Left forelimb (tissue), 1 donor: Measurements from ENCODE around the gene ZNF2.
"Not testable (repeated sequence)": the region's sequence is repeated elsewhere in the genome, so short reads cannot be mapped to it uniquely, and the experiment has no call there.

Experiments
- DNase-seq: peaks from one replicate; pipeline ENCODE4 v3.0.0-alpha.2; 2018; ENCODE audit warnings: low spot score

The ZNF2 gene

DNA sequence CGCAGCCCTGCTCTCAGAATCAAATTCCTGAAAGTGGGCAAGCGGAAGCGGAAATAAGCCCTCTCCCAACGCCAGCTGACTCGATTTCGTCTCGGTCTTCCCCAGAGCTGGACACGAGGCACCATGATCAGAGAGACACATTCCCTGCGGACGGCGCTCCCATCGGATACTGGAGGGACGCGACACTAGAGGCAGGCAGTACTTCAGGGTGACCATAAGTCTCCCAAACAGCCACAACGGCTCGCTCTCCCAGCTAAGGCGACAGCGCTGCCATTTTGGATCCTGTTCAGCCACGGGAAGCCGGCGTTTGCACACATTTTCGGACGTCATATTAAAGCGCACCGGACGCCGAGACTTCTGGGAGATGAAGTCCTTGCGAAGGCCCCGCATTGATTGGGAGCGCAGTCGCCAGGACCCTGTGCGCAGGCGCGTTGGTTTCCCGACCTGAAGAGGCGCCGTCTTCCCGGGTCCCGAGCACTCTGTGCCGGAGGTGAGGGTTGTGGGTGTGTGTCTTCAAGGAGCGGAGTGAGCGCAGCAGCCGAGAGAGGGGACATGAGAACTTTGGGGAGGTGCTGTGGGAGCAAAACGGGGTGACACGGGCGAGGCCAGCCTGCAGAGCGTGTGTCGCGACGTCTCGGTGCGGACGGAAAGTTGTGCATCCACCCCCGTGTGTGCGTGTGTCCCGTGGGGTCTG, at the start of gene ZNF2:
Gene ZNF2 (plus strand): TSS at position 439 of the 694 bp plus-strand sequence. CDS start 10,418 bp downstream, outside the sequence.
- peak; percentile 98 for DNase-seq

DNA sequence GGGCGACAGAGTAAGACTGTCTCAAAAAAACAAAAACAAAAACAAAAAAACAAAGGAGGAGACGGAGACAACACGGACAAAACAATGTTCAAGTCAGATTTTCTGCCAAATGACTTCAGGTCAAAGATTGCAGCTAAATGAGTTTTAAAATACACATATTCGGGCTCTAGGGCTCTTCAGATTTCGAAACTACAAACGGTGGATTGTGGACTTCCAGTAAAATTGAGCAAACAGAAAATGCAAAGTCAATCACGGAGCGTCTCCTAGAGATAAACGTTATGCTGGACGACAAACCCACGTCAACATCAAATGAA, 44.6 kb upstream of the ZNF2 start:
- DNase-seq = no peak

DNA sequence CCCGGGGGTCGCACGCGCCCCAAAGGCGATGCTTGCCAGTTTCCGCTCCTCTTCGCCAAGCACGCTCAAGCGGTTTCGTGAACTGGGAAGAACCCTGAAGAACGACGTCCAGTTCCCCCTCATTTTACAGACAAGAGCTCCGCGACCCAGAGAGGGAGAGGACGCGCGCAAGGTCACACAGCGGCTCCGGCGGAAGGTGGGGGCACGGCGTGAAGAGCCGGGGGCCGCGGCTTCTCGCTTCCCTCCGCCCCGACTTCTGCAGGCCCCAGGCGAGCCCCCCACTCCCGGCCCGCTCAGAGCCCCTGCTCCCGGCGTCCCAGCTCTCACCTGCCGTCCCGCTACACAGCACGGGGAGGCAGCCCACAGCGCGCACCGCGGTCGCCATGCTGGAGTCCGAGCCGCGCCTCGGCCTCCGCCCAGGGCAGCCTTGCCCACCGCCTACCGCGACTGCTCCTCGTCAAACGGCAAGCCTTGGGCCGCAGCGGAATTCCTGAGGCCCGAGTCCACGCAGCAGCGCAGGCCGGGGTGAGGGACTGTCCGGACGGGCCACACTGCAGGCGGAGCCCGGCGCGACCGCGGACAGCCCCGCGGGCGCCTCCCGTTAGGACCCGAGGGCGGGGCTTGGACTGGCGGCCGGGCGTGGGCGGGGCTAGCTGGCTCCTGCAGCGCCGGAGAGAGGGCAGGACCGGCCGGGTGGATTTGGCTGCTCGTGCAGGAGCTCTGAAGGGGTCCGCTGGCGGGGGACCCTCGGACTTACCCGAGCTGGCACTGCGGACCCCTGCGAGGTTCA, 44.0 kb upstream of the ZNF2 start, which contains the start of gene MRPS5:
Gene MRPS5 (minus strand): TSS at position 402 of the 790 bp plus-strand sequence. CDS start 17 bp downstream, at position 385.
- DNase-seq = peak; percentile 94

DNA sequence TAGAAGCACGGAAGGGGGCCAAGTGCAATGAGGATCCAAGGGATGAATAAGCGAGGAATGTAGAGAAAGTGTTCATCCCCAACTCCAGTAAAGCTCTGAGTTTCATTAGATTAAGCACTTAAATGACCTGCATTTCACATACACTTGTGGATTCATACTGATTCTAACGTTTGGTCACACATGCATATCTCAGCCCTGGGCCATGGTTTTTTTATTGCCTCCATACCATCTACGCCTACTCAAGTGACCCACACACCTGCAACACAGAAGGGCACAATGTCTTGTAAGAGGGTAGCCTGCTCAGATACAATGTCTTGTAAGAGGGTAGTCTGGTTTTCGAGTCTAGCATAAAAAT, 43.4 kb upstream of the ZNF2 start:
- DNase-seq = no peak

DNA sequence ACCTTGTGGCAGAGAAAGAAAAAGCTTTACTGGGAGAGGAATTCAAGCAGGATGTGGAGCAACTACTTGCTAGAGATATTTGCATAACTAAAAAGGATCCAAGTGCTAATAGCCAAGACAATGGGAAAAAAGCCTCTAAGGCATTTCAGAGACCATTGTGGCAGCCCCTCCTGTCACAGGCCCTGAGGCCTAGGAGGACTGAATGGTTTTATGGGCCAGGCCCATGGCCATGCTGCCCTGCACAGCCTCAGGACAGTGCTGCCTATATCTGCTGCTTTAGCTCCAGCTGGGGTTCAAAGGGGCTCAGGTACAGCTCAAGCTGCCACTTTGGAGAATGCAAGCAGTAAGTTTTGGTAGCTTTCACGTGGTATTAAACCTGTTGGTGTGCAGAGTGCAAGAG, 26.9 kb upstream of the ZNF2 start:
- no peak for DNase-seq

DNA sequence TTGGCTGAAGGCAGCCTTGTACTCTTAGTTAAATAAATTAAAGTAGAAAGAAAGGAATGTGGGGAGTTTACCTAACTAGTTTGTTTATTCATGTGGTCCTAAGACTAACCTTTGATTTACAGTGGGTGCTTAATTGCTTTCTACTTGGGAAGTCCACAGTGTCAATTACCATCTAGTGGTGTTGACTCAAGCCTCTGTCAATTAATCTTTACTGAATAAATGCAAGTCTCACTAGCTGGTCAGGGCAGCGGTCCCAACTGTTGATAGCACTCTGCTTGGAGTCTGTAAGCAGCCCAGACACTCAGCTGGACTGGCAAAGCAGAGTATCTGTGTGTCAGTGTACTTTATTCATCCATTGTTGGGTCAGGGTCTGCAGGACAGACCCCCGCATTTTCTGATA, 21.8 kb upstream of the ZNF2 start:
- no peak for DNase-seq

DNA sequence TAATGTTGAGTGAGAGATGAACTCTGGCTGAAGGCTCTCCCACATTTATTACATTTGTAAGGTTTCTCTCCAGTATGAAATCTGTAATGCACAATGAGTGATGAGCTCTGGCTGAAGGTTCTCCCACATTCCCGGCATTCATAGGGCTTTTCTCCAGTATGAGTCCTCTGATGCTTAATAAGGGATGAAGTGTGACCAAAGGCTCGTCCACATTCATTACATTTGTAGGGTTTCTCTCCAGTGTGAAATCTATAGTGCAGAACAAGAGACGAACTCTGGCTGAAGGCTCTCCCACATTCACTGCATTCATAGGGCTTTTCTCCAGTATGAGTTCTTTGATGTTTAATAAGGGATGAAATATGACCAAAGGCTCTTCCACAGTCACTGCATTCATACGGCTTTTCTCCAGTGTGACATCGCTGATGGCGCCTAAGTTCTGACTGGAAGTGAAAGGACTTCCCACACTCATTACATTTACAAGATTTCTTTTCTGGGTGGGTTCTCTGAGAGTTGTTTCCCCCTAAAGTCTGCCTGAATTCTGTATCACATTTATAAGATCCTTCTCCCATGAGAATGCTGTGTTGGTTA, 16.1 kb upstream of the ZNF2 start:
- no peak for DNase-seq

DNA sequence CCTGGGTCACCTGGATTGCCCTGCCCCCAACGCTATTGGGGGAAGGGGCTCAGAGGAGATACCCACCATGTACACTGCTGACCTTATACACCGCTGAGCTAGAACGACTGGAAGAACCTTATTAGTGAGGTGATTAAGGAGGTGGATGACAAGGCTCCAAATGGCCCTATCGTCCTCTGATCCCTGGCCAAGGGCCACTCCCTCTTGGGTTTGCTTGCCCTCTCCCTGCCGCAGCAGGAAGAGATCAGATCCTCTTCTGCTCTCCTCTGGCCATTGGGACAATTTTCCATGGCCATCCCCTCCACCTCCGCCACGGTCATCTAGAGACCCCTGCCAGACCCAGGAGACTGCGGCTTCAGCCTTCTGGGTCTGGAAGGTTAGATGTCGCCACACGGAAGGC, 7.2 kb upstream of the ZNF2 start:
- DNase-seq = no peak

DNA sequence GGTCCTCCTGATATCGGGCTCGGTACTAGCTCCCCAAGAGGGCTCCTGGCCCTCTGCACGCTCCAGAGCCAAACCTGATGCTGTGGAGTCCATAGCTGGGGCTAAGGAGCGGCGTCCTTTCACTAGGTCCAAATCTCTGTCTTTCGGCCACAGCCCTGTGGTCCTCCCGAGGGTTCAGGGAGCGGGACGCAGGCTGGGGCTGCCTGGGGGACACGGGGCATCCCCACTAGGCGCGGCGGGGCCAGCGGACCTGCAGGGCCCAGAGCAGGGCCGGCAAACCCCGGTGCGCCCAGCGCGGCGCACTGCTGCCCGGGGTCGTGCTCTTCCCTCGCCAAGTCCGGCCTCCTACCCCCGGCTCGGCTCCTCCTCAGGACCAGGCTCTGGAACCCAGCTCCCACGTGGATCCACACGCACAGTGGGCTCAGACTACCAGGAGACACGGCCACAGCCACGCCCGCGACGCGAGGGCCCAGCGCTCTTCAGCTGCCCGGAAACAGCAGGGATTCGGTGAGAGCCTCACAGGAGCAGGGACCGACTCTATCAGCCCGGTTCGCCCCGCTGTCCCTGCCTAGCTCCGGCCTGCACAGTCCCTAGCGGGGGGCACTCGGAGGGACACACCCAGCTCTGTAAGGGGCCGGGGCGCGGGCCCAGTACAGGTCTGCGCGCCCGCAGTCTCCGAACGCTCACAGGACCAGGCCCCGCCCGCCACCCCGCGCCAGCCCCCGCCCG, 6.6 kb upstream of the ZNF2 start:
- peak; percentile 73 for DNase-seq

DNA sequence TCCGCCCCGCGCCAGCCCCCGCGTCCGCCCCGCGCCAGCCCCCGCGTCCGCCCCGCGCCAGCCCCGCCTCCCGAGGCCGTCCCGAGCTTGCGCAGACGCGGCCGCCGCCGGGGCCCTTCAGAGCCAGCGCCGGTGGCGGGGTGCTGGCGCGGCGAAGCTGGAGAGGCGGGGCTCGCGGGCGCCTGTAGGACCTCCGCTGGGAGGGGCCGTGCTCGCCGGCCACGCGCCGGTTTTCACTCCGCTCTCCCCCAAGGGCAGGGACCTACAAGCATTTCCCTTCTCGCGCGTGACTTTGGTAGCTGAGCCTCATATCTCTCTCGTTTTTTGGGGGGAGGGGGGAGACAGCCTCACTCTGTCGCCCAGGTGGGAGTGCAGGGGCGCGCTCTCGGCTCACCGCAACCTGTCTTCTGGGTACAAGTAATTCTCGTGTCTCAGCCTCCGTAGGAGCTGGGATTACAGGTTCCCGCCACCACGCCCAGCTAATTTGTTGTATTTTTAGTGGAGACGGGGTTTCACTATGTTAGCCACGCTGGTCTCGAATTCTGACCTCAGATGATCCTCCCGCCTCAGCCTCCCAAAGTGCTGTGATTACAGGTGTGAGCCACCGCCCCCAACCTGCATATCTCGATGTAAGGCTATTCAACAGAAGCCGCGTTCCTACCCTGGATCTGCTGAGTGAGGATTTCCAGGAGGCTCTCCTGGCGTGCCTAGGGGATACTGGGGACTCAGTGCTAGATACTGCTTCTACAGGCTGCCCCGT, 5.7 kb upstream of the ZNF2 start, which contains the start of gene ZNF514:
Gene ZNF514 (minus strand): TSS at position 159 of the 760 bp plus-strand sequence. CDS start 6,595 bp downstream, outside the sequence.
- peak; percentile 74 for DNase-seq

DNA sequence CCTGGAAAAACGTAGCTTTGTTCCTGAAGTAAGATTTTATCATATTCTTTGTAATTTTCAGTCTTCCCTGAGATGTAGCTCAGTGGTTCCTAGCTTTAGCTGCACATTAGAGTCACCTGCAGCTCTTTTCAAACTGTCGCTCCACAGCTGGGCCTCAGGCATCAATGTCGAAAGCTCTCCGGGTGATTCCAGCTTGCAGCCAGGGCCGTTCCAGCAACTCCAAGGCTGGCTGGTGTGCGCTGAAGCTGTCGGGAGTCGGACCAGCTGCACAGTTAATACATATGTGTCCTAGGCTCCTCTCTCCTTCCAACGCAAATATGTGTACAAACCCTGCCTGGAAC, 609 bp upstream of the ZNF2 start:
- no peak for DNase-seq

DNA sequence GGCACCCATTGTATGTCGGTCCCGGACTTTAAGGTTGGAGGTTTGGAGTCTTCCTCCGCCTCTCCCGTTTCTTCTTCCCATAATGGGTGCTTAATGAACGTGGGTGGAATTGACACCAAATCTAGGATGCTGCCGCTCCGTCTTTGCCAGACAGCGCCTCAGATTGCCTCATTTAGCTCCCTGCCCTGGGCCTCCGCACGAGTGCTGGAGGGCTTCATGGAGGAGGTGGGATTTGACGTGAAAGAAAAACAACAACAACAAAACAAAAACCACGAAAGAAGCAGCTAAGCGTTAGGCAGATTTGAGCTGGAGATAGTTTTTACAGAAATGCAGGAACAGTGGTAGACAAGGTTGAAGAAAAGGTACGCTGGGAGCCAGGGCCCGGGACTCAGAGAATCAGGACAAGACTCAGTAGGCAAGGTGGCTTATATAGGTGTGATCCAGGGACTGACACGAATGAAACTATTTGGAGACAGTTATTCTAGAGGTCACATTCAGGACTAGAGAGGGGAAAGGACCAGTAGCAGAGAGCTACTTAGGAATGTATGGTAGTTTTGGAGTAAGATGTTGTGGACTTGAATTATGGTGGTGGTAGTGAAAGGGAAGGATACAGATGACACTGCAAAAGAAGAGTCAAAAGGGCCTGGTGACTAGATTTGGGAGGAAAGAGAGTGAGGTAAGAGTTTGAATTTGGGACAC, 605 bp downstream of the ZNF2 start:
- no peak for DNase-seq

DNA sequence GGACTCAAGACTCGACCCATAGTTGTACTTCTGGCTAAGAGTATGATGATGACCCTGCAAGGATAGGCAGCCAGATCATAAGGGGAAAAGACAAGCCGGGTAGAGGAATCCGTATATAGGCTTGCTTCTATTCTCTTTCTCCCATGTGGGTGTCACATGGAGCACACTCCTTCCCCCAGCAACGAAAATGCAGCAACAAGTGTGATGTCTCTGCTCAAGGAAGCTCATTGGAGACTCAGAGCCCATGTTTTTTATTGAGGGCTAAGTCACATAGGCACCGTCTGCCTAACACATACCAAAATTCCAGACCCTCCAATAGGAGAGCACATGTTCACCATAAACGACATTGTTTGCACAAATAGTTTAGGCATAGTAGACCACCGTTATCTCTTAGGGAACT, 6.3 kb downstream of the ZNF2 start:
- DNase-seq = no peak

DNA sequence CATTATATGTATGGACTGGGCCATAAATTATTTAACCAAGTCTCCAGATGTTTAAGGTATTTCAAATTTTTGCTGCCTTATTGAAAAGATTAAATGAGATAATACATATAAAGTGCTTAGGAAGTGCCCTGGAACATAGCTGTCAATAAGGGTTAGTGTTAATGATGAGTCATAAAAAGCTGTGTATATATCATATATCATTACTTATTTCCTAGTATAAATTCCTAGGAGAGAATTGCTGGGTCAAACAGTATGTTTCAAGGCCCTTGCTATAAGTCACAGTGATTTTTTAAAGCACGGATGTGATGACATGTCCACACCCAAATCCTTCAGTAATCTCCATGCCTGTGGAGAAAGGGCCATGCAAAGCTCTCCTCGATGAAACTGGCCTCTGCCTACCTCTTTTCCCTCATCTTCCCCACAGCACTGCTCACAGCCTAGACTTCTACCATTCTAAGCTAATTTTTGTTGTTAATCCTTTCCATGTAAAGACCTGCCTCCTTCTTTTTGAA, 8.5 kb downstream of the ZNF2 start:
- DNase-seq = no peak

DNA sequence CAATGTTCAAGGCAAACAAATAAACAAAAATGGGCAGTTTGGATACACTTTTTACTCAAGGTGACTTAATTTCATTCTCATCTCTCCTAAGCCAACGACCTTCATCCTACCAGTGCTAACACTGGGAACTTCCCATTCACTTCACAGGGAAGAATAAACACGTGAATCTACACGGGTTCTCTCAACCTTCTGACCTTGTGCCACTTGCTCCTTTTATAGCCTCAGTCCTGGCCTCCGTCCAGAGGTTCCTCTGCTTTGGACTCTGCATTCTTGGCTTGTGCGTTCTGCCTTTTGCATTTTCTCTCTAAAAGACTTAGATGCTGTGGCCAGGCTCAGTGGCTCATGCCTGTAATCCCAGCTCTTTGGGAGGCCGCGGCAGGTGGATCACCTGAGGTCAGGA, 13.8 kb downstream of the ZNF2 start:
- no peak for DNase-seq

DNA sequence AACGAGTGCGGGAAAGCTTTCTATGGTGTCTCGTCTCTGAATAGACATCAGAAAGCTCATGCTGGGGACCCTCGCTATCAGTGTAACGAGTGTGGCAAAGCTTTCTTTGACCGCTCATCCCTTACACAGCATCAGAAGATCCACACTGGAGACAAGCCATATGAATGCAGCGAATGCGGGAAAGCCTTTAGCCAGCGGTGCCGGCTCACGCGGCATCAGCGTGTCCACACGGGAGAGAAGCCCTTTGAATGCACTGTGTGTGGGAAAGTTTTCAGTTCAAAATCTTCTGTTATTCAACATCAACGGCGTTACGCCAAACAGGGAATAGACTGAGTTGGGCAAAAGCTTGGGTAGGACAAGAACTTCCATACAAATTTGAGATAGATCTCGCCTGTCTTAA, 16.2 kb downstream of the ZNF2 start:
- DNase-seq = no peak

DNA sequence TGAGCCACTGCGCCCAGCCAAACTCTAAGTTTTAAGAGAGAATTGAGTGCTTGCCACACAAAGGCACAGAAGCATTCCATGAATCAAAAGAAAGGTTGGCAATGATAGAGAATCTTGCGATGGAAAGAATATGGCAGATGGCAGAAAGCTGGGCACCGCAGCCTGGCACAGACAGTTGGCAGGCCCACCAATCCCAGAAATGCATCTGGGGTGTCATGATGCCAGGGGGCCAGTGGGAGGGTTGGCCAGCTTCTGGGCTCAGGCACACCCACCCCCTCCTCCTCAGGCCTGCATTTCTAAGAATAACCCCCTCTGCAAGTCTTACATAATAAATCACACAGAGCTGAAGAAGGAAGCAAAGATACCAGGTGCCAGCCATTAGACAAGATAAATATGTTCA, 19.6 kb downstream of the ZNF2 start:
- DNase-seq = no peak

DNA sequence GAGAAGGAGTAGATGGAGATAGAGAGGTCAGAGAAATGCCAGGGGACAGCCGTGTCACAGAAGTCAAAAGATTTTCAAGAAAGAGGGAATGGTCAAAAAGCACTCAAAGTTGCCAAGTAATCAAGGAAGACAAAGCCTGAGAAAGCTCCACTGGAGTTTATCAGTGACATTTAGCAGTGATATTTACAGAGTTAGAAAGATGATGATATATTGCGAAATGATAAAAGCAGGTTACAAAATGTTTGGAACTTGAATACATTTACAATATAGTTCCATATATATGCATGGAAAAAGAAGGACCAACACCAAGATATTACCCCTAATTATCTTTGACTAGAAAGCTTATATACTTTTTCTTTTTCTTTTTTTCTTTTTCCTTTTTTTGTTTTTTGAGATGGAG, 20.4 kb downstream of the ZNF2 start:
- no peak for DNase-seq

DNA sequence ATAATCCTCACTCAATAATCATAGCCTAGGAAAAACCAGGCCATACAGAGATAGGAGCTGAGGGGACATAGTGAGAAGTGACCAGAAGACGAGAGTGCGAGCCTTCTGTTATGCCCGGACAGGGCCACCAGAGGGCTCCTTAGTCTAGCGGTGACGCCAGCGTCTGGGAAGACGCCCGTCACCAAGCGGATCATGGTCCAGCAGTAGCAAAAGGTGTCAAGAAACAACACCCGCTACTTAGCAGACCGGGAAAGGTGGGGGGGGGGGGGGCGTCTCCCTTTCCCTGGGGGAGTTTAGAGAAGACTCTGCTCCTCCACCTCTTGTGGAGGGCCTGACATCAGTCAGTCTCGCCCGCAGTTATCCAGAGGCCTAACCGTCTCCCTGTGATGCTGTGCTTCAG, 27.3 kb downstream of the ZNF2 start:
- DNase-seq = not testable (repeated sequence)

DNA sequence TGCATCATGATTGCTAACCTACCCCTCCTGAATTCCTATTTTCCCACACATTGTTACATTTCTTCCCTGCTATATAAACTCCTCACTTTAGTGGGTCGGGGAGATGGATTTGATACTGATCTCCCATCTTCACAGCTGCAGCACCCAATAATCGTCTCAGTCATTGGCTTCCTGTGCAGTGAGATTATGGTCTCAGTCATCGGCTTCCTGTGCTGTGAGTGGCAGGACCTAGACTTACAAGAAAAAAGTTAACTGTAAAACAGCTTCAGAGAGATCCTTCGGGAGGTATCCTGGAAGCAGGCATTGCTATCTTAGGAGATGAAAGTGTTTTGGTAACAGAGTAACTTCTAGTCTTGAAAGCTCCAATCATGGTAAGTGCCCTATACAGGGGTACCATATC, 38.3 kb downstream of the ZNF2 start:
- no peak for DNase-seq

DNA sequence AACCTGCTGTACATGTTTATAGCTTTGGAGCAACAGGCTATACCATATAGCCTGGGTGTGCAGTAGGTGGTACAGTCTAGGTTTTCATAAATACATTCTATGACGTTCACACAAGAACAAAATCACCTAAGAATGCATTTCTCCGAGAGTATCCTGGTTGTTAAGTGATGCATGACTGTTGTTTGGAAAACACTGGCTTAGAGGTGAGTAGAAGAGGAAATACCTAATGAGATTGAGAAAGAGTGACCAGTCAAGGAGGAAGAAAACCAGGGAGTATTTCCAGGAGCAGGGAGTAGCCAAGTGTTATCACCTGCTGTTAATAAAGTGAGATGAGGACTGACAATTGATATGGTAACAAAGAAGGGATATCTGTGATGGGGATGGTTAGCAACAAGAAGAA, 38.8 kb downstream of the ZNF2 start:
- no peak for DNase-seq
